Thyroid gland (tissue), 4 donors: Measurements from ENCODE around the gene PARD3.

ENCODE experiments used
- POLR2A ChIP-seq, 2 donors: fragments of 450-650 bp; IDR thresholded peaks; one replicate each; pipeline ENCODE4 v1.6.1; 2017; ENCODE audit warnings: antibody characterized with exemption in 2 of 2, mild to moderate bottlenecking in 2 of 2, moderate library complexity in 1 of 2
- TF ChIP-seq, protein P1 (sequence below), 6 experiments: fragments of 200-600 bp in 3 of 6; fragments of 450-650 bp in 3 of 6; sonication (generic) in 3 of 6; IDR thresholded peaks; one replicate each; pipeline ENCODE4 v1.5.1; 2016 to 2019; ENCODE audit warnings: antibody characterized with exemption in 6 of 6, mild to moderate bottlenecking in 2 of 6, inconsistent platforms in 1 of 6, moderate library complexity in 1 of 6

DNA sequence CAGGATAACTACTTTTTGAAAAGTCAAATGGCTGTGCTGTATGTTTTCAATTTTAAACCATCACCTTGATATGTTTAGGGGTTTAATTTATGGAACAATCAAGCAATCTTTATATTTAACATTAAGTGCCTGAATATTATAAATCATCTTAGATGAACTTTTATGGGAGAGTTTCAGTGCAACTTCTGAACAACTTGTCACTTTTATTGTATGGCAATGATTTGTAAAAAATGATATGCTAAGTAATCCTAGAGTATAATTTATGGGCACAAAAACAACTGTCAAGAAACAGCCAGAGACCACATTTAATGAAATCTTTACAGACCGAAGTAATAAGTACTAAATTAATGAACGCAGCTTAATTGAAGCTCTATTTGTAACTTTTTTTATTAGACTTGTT lies 498.9 kb downstream of the PARD3 start:
- TF ChIP-seq, protein P1, sequence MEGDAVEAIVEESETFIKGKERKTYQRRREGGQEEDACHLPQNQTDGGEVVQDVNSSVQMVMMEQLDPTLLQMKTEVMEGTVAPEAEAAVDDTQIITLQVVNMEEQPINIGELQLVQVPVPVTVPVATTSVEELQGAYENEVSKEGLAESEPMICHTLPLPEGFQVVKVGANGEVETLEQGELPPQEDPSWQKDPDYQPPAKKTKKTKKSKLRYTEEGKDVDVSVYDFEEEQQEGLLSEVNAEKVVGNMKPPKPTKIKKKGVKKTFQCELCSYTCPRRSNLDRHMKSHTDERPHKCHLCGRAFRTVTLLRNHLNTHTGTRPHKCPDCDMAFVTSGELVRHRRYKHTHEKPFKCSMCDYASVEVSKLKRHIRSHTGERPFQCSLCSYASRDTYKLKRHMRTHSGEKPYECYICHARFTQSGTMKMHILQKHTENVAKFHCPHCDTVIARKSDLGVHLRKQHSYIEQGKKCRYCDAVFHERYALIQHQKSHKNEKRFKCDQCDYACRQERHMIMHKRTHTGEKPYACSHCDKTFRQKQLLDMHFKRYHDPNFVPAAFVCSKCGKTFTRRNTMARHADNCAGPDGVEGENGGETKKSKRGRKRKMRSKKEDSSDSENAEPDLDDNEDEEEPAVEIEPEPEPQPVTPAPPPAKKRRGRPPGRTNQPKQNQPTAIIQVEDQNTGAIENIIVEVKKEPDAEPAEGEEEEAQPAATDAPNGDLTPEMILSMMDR (IDR thresholded peaks at IDR 0.05) = no peak
- no peak for TF ChIP-seq POLR2A (IDR thresholded peaks at IDR 0.05)
